ENCODE measurements around the gene CD6. TPM values are rescaled to one million over a fixed set of nuclear protein-coding genes. Genes with fewer than 3 reads are reported as not detected.

Gene CD6
- total RNA-seq (2014; rRNA removed; shearing (Covaris generic); ENCODE audit: low replicate concordance), result not detected in 2 replicates

DNA sequence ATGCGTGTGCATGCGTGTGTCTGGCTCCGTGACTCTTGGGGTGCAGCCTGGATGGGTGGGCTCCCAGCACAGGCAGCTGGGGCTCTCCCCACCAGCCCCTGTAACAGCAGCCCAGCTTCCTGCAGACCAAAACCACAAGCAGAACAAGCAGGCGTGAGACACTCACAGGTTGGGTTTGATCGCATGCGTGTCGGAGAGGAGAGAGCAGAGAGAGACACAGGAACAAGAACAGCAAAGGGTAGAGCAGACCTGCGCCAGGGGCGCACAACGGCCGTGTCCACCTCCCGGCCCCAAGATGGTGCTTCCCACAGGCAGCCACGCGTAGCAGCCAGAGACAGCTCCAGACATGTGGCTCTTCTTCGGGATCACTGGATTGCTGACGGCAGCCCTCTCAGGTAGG lies at the start of gene CD6:
CD6 (plus strand) TSS at position 161 of the 400 bp plus-strand sequence; CDS start at position 347, 186 bp downstream.
- no peak within 1 kb of the TSS for H3K27ac ChIP-seq (ENCODE audit: low read length)
- H3K9me3 ChIP-seq (ENCODE audit: low read length), result no peaks in the 10 kb centered on the region
- no peaks in the 10 kb centered on the region for H3K36me3 ChIP-seq (ENCODE audit: insufficient read depth, low read length)
- no peak for DNase-seq
- no peak within 1 kb of the TSS for H2AFZ ChIP-seq (ENCODE audit: low read length)
- no peak within 1 kb of the TSS for H3K4me3 ChIP-seq (ENCODE audit: low read length)
- no peaks in the 10 kb centered on the region; the same call in 1 of the 2 replicates for H3K4me1 ChIP-seq (ENCODE audit: low read length)
- no peaks in the 10 kb centered on the region for H3K9me2 ChIP-seq (replicated peaks; ENCODE audit: insufficient read depth, low read length)
- no peak within 1 kb of the TSS for H3K4me2 ChIP-seq (ENCODE audit: low read depth, low read length, poor library complexity, severe bottlenecking)
- H3K27me3 ChIP-seq (ENCODE audit: low read length), result no peaks in the 10 kb centered on the region
- no peaks in the 10 kb centered on the region for H3K79me2 ChIP-seq (ENCODE audit: low read length)
- H4K20me1 ChIP-seq (ENCODE audit: insufficient read depth, low read depth, low read length), result no peaks in the 10 kb centered on the region
- H3K9ac ChIP-seq (ENCODE audit: low read length), result no peak within 1 kb of the TSS

DNA sequence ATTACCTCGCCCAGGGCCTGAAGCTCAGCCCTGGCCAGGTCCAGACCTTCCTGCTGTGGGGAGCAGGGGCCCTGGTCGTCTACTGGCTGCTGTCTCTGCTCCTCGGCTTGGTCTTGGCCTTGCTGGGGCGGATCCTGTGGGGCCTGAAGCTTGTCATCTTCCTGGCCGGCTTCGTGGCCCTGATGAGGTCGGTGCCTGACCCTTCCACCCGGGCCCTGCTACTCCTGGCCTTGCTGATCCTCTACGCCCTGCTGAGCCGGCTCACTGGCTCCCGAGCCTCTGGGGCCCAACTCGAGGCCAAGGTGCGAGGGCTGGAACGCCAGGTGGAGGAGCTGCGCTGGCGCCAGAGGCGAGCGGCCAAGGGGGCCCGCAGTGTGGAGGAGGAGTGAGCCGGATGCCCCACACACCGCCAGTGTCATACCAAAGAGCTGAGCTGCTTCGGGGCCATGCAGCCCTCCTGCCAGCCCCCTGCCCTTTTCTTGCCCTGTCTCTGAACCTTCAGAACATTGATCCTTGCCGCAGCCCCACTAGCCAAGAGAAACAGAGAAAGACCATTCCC lies 49.6 kb upstream of the CD6 start:
- H3K36me3 ChIP-seq (ENCODE audit: insufficient read depth, low read length), result peaks cover 14% of the 10 kb centered on the region
- no peaks in the 10 kb centered on the region for H3K9me3 ChIP-seq (ENCODE audit: low read length)
- no peak for DNase-seq
- no peak overlapping the region for H3K4me2 ChIP-seq (ENCODE audit: low read depth, low read length, poor library complexity, severe bottlenecking)
- H3K9me2 ChIP-seq (replicated peaks; ENCODE audit: insufficient read depth, low read length), result no peaks in the 10 kb centered on the region
- H2AFZ ChIP-seq (ENCODE audit: low read length), result no peak overlapping the region
- H3K79me2 ChIP-seq (ENCODE audit: low read length), result peaks cover 20% of the 10 kb centered on the region
- no peak overlapping the region for H3K27ac ChIP-seq (ENCODE audit: low read length)
- H3K4me3 ChIP-seq (ENCODE audit: low read length), result no peak overlapping the region
- no peak overlapping the region for H3K9ac ChIP-seq (ENCODE audit: low read length)
- no peaks in the 10 kb centered on the region for H4K20me1 ChIP-seq (ENCODE audit: insufficient read depth, low read depth, low read length)
- peaks cover 55% of the 10 kb centered on the region for H3K4me1 ChIP-seq (ENCODE audit: low read length)
- no peaks in the 10 kb centered on the region for H3K27me3 ChIP-seq (ENCODE audit: low read length)

- Histone ChIP-seq H3K9me3 (ENCODE audit: low read length) (no peaks in the 10 kb centered on the region), H3K79me2 (ENCODE audit: low read length) (peaks cover 9% of the 10 kb centered on the region), H3K4me3 (ENCODE audit: low read length) (no peak overlapping the region), H3K36me3 (ENCODE audit: insufficient read depth, low read length) (peaks cover 14% of the 10 kb centered on the region), H3K27ac (ENCODE audit: low read length) (no peak overlapping the region), H3K4me1 (ENCODE audit: low read length) (peaks cover 47% of the 10 kb centered on the region), H3K9ac (ENCODE audit: low read length) (no peak overlapping the region), H4K20me1 (ENCODE audit: insufficient read depth, low read depth, low read length) (no peaks in the 10 kb centered on the region), H3K4me2 (ENCODE audit: low read depth, low read length, poor library complexity, severe bottlenecking) (no peak overlapping the region), H2AFZ (ENCODE audit: low read length) (no peak overlapping the region), H3K27me3 (ENCODE audit: low read length) (no peaks in the 10 kb centered on the region), H3K9me2 (replicated peaks; ENCODE audit: insufficient read depth, low read length) (no peaks in the 10 kb centered on the region)
- no peak for DNase-seq
These were observed 48.6 kb upstream of the CD6 start for GRCh38 chr11:60922906-60923305.

DNA sequence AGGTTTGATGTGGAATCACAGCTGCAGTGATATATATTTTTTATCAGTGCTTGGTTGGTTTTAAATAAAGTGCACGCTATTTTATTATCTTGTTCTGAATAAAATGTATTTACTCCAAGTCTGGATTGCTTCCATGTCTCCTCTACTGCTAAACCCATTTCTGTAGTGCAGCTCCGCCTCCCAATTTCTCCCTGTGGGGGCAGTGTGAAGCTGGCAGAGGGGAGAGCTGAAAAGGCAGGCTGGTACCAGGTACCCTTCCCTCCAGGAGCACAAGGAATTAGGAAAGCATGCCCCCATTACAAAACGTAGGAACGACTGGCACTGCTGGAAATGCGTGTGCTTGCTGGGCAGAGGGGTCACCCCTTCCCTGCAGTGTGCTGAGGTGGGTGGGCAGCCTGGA lies 48.2 kb upstream of the CD6 start:
- Histone ChIP-seq H3K9me3 (ENCODE audit: low read length) (no peaks in the 10 kb centered on the region), H3K9ac (ENCODE audit: low read length) (no peak overlapping the region), H3K4me1 (ENCODE audit: low read length) (peaks cover 43% of the 10 kb centered on the region), H3K4me2 (ENCODE audit: low read depth, low read length, poor library complexity, severe bottlenecking) (no peak overlapping the region), H3K79me2 (ENCODE audit: low read length) (peaks cover 5% of the 10 kb centered on the region), H3K9me2 (replicated peaks; ENCODE audit: insufficient read depth, low read length) (no peaks in the 10 kb centered on the region), H3K36me3 (ENCODE audit: insufficient read depth, low read length) (peaks cover 14% of the 10 kb centered on the region), H3K27me3 (ENCODE audit: low read length) (no peaks in the 10 kb centered on the region), H2AFZ (ENCODE audit: low read length) (no peak overlapping the region), H4K20me1 (ENCODE audit: insufficient read depth, low read depth, low read length) (no peaks in the 10 kb centered on the region), H3K27ac (ENCODE audit: low read length) (no peak overlapping the region), H3K4me3 (ENCODE audit: low read length) (no peak overlapping the region)
- no peak for DNase-seq

GRCh38 chr11:60923800-60924109 lies 47.7 kb upstream of the CD6 start:
- Histone ChIP-seq H3K36me3 (ENCODE audit: insufficient read depth, low read length) (peaks cover 14% of the 10 kb centered on the region), H3K4me1 (ENCODE audit: low read length) (peaks cover 38% of the 10 kb centered on the region), H3K27me3 (ENCODE audit: low read length) (no peaks in the 10 kb centered on the region), H3K4me3 (ENCODE audit: low read length) (peak overlapping the region; percentile 64), H3K9me2 (replicated peaks; ENCODE audit: insufficient read depth, low read length) (no peaks in the 10 kb centered on the region), H3K9me3 (ENCODE audit: low read length) (no peaks in the 10 kb centered on the region), H4K20me1 (ENCODE audit: insufficient read depth, low read depth, low read length) (no peaks in the 10 kb centered on the region), H2AFZ (ENCODE audit: low read length) (no peak overlapping the region), H3K79me2 (ENCODE audit: low read length) (peaks cover 2% of the 10 kb centered on the region), H3K27ac (ENCODE audit: low read length) (no peak overlapping the region), H3K4me2 (ENCODE audit: low read depth, low read length, poor library complexity, severe bottlenecking) (peak overlapping the region; percentile 62), H3K9ac (ENCODE audit: low read length) (peak overlapping the region; percentile 62)
- no peak for DNase-seq

DNA sequence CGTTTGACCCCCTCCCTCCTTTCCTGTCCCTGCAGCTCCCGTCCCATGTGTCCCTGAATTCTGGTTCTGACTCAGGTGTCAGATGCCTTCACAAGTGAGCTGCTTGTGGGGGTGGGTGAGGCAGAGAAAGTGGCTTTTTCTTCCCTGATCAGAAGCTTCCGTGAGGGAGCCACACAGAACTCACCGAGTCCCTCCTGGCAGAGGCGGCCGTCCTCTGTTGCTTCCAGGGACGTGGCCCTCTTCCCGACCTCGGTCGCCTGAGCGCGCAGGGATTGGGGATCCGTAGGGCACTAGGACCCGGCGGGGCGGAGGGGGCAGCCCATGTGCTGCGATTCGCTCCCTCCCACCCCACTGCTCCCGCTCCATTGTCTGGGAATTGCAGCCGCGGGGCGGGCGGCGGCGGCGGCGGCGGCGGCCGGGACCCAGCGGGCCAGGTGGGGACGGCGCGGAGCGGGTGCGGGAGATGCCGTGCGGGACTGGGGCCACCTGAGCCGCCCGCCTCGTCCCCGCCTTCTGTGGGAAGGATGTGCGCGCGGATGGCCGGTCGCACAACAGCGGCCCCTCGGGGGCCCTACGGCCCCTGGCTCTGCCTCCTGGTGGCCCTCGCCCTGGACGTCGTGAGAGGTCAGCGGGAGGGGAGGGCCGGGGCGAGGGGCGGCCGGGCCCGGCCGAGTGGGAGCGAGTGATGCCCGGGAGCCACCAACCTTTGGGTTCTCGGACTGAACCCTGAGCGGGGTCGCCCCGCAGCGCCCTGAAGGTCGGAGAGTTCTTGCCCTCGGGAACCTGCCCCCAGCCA lies 47.2 kb upstream of the CD6 start, which contains the start of gene TMEM132A:
TMEM132A (plus strand) TSS at position 351 of the 796 bp plus-strand sequence; CDS start at position 525, 174 bp downstream.
- H3K4me2 ChIP-seq (ENCODE audit: low read depth, low read length, poor library complexity, severe bottlenecking), result peak within 1 kb of the TSS; percentile 62
- peak within 1 kb of the TSS; percentile 64 for H3K4me3 ChIP-seq (ENCODE audit: low read length)
- H3K36me3 ChIP-seq (ENCODE audit: insufficient read depth, low read length), result peaks cover 14% of the 10 kb centered on the region
- H3K9me3 ChIP-seq (ENCODE audit: low read length), result no peaks in the 10 kb centered on the region
- no peaks in the 10 kb centered on the region for H3K79me2 ChIP-seq (ENCODE audit: low read length)
- no peaks in the 10 kb centered on the region for H3K27me3 ChIP-seq (ENCODE audit: low read length)
- H3K4me1 ChIP-seq (ENCODE audit: low read length), result peaks cover 33% of the 10 kb centered on the region
- no peaks in the 10 kb centered on the region for H4K20me1 ChIP-seq (ENCODE audit: insufficient read depth, low read depth, low read length)
- no peak within 1 kb of the TSS; the same call in 1 of the 2 replicates for H2AFZ ChIP-seq (ENCODE audit: low read length)
- no peak for DNase-seq
- H3K27ac ChIP-seq (ENCODE audit: low read length), result no peak within 1 kb of the TSS
- no peaks in the 10 kb centered on the region for H3K9me2 ChIP-seq (replicated peaks; ENCODE audit: insufficient read depth, low read length)
- peak within 1 kb of the TSS; percentile 62 for H3K9ac ChIP-seq (ENCODE audit: low read length)

DNA sequence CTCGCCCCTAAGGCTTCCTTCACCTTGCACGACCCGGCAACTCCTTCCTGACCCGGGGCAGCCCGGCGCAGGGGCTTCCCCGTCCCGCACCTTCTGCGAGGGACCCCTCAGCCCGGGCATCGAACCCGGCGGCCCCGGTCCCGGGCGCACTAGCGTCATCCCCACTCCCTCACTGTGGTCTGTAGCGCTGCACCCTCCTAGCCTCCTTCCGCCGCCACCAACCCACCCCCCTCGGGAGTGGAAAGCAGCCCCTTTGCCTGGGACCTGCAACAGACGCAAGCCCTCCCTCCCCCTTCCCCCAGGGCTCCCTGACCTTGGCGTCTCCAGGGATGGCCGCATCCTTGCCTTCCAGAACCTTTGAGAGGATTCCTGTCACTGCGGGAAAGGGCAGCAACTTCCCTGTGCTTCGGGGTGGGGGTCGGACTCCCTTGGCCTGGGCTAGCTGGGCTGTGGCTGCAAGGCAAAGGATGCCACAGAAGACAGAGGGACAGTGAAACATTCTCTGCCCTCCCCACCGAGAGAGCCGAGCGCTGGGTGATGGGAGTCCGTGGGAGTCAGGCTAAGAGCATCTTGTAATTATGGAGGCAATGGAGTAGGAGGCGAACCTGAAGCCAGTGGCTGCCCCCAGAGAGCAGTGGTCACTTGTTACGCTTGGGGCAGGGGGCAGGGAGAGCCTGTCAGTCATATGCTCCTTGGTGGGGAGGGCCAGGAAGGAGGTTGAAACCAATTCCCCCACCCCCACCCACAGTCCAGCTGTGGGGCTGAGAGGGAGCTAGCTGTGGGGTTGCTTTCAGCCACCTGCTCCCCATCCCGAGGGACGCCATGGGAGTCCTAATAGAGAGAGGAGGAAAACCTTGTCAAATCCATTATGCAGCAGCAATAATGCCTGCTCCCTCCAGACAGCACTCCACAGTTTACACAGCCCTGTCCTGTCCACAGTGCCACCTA lies 46.3 kb upstream of the CD6 start:
- Histone ChIP-seq H3K4me3 (ENCODE audit: low read length) (peak overlapping the region; percentile 64; the same call in 1 of the 2 replicates), H2AFZ (ENCODE audit: low read length) (no peak overlapping the region; the same call in 1 of the 2 replicates), H3K9me2 (replicated peaks; ENCODE audit: insufficient read depth, low read length) (no peaks in the 10 kb centered on the region), H3K27me3 (ENCODE audit: low read length) (no peaks in the 10 kb centered on the region), H3K4me2 (ENCODE audit: low read depth, low read length, poor library complexity, severe bottlenecking) (peak overlapping the region; percentile 62), H3K4me1 (ENCODE audit: low read length) (peaks cover 27% of the 10 kb centered on the region), H3K36me3 (ENCODE audit: insufficient read depth, low read length) (peaks cover 6% of the 10 kb centered on the region), H3K9ac (ENCODE audit: low read length) (peak overlapping the region; percentile 62), H3K27ac (ENCODE audit: low read length) (no peak overlapping the region), H4K20me1 (ENCODE audit: insufficient read depth, low read depth, low read length) (no peaks in the 10 kb centered on the region), H3K9me3 (ENCODE audit: low read length) (no peaks in the 10 kb centered on the region), H3K79me2 (ENCODE audit: low read length) (no peaks in the 10 kb centered on the region)
- DNase-seq, result no peak

DNA sequence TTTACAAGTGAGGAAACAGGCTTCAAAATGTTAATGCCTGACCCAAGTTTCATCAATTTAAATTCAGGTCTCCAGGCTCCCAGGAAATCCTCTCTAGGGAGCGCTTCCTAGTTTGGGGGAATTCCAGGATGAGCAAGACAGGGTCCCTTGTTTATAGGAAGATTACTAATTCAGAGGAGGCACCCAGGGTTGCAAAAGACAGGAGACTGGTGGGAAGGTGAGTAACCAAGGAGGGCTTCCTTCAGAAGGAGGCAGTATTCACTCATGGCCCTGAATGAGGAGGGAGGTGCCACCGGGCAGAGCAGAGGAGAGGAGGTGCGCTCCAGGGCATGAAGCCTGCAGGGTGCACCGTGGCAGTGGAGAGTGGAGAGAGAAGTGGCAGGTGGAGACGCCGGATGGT lies 45.6 kb upstream of the CD6 start:
- Histone ChIP-seq H3K27ac (ENCODE audit: low read length) (no peak overlapping the region), H3K9me2 (replicated peaks; ENCODE audit: insufficient read depth, low read length) (no peaks in the 10 kb centered on the region), H3K4me1 (ENCODE audit: low read length) (peaks cover 28% of the 10 kb centered on the region), H3K9me3 (ENCODE audit: low read length) (no peaks in the 10 kb centered on the region), H3K27me3 (ENCODE audit: low read length) (no peaks in the 10 kb centered on the region), H4K20me1 (ENCODE audit: insufficient read depth, low read depth, low read length) (no peaks in the 10 kb centered on the region), H3K36me3 (ENCODE audit: insufficient read depth, low read length) (no peaks in the 10 kb centered on the region), H2AFZ (ENCODE audit: low read length) (no peak overlapping the region), H3K4me3 (ENCODE audit: low read length) (no peak overlapping the region), H3K4me2 (ENCODE audit: low read depth, low read length, poor library complexity, severe bottlenecking) (no peak overlapping the region), H3K9ac (ENCODE audit: low read length) (no peak overlapping the region), H3K79me2 (ENCODE audit: low read length) (no peaks in the 10 kb centered on the region)
- no peak for DNase-seq

Data from Karpas-422 (cell line).